GM12891 (cell line): ENCODE results near the gene TDG.

Source experiments
- PAX5 ChIP-seq: IDR thresholded peaks from 2 replicates; pipeline ENCODE4 v1.6.1; 2011; ENCODE audit warnings: low read length, moderate library complexity, mild to moderate bottlenecking; ENCODE audit not compliant: insufficient read depth, severe bottlenecking
- POLR2A ChIP-seq: IDR thresholded peaks from 2 replicates; pipeline ENCODE4 v1.6.1; 2011; ENCODE audit warnings: low read depth, low read length, control low read depth
- POLR2AphosphoS5 ChIP-seq: IDR thresholded peaks from 2 replicates; pipeline ENCODE4 v1.6.1; 2011; ENCODE audit warnings: low read depth, low read length, control low read depth
- SPI1 ChIP-seq: IDR thresholded peaks from 2 replicates; pipeline ENCODE4 v1.6.1; 2011; ENCODE audit warnings: low read depth, low read length, control low read depth
- TAF1 ChIP-seq: IDR thresholded peaks from 2 replicates; pipeline ENCODE4 v1.6.1; 2011; ENCODE audit warnings: low read depth, low read length, control low read depth

- TF ChIP-seq POLR2A (peak; percentile 75), POLR2AphosphoS5 (peak; percentile 82), SPI1 (no peak), TAF1 (no peak), PAX5 (no peak)
These were observed 16.8 kb upstream of the TDG start for GRCh38 chr12:103948746-103949406.
